Motor neuron (in vitro differentiated cells): ENCODE results near the gene GGTA1. TPM values are rescaled to one million over a fixed set of nuclear protein-coding genes. Genes with fewer than 3 reads are reported as not detected.
A peak's percentile ranks its signal among the peaks of the same experiment; 100 is the strongest.
"Not testable (repeated sequence)": the region's sequence is repeated elsewhere in the genome, so short reads cannot be mapped to it uniquely, and the experiment has no call there.

Experiments used
- ATAC-seq, 8 experiments: fragments of 200-7000 bp; cut with Tn5 transposase; replicated peaks in 6 of 8; 2 replicates each; pipeline ENCODE4 v1.8.0; 2021; ENCODE audit warnings: mild to moderate bottlenecking in 8 of 8, moderate library complexity in 8 of 8
- H3K27ac ChIP-seq, 2 donors: fragments of 250-450 bp; sonication (Bioruptor Pico); 2 replicates each; pipeline ENCODE4 v1.9.0; 2021; ENCODE audit warnings: antibody characterized with exemption in 2 of 2, mild to moderate bottlenecking in 2 of 2, moderate library complexity in 1 of 2
- H3K4me1 ChIP-seq, 2 donors: fragments of 250-450 bp; sonication (Bioruptor Pico); replicated peaks in 1 of 2; 2 replicates each; pipeline ENCODE4 v1.6.1; 2021; ENCODE audit warnings: antibody characterized with exemption in 2 of 2, mild to moderate bottlenecking in 2 of 2, moderate library complexity in 1 of 2
- H3K4me3 ChIP-seq, 5 donors: fragments of 250-450 bp; sonication (Bioruptor Pico); 2 replicates each; pipeline ENCODE4 v1.9.0; 2021; ENCODE audit warnings: antibody characterized with exemption in 5 of 5, mild to moderate bottlenecking in 5 of 5, moderate library complexity in 4 of 5
- WGBS, 10 experiments: fragments of 450-650 bp; shearing (Covaris generic); methylation state at CpG; one replicate each; pipeline ENCODE4 v1.0.0; 2022; 5-methylcytosine and 5-hydroxymethylcytosine counted together
- in situ Hi-C, 9 experiments: fragments of 400-800 bp; cut with MboI; loops; one replicate each; pipeline ENCODE4 v1.15.0; 2021; ENCODE audit warnings: low sequenced_read_pairs in 9 of 9, low pct_unique_long_range_greater_than_20kb in 2 of 9; ENCODE audit not compliant: unreplicated experiment in 9 of 9
- total RNA-seq, 8 experiments: library from RNA; unstranded; fragments of 300-600 nt; gene quantifications; 2 replicates each; pipeline versions ENCODE4 v1.2.3 to v1.2.4, GENCODE V29; 2022

GGTA1 gene
- total RNA-seq, 8 experiments from 2014 or later, result 0.05 to 1.9 (median 0.17) TPM; not detected in 1

DNA sequence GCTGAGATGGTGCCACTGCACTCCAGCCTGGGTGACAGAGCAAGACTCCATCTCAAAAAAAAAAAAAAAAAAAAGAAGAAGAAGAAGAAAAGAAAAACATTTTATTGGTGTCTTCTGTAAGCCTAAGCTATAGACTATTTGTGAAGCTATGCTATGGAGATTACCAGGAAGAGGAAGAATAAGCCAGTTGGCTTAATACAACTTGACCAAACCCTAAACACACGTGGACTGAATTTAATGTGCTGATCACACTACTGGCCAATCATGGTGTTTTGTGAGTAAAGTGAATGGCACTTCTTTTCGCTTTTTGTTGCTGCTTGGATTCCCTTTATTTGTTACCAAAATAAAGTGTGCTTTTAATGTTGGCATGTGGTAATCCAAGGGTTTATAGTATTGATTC lies 49.9 kb downstream of the GGTA1 start:
- 7 to 100% (median 70%) methylated on average over 1 to 2 of the region's 2 CpGs; no CpG with 5 or more reads in 2 of the 10 experiments for WGBS, 10 experiments

DNA sequence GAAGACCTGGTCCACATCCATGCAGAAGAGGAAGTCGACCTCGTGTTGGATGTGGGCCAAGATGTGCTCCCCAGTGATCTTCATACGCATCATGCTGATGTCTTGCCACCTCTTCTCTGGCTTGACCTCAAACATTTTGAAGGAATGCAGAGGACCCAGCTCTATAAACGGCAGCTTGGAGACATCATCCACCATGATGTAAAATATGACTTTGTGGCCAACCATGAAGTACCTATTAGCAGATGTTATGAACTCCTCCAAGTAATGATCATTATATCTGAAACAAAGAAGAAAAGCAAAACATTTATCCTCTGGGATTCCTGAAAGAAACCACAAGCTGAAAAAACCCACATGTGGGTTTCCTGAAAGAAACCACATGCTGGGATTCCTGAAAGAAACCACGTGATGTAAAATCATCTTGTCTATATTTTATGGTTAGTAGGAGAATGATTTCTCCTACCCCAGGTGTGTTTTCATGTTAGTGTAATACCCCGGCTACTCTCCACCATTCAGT lies 52.3 kb downstream of the GGTA1 start:
- H3K4me3 ChIP-seq, result no peak overlapping the region
- H3K4me1 ChIP-seq, result no peaks in the 10 kb centered on the region
- ATAC-seq, result no peak
- no peak overlapping the region for H3K27ac ChIP-seq
- 20 to 83% (median 70%) methylated on average over 1 to 5 of the region's 6 CpGs; no CpG with 5 or more reads in 3 of the 10 experiments for WGBS, 10 experiments
- in situ Hi-C loops, result no loop called here

More for the DNA sequence above, 49.9 kb downstream of the GGTA1 start:
- no peak overlapping the region for H3K4me3 ChIP-seq
- no peaks in the 10 kb centered on the region for H3K4me1 ChIP-seq
- no peak overlapping the region for H3K27ac ChIP-seq
- in situ Hi-C loops, result no loop called here
- ATAC-seq, result no peak

DNA sequence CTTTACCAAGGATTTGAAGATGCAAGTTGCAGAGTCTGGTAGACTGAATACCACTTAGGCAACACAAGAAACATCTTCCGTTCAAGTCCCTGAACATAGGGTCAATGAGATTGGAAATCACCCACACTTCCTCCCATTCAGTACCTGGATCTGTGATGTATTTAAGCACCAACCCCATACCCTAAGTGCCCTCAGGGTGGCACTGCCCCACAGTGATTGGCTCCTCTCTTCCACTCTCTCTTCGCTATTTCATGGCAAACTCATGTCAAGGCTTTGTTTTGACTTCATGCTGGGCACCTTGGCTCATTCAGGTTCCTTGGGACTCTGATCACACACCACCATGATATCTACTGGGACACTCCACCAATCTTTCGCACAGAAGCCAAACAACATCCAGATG lies 53.7 kb downstream of the GGTA1 start:
- H3K4me1 ChIP-seq, result no peaks in the 10 kb centered on the region
- no peak overlapping the region for H3K27ac ChIP-seq
- no peak for ATAC-seq
- in situ Hi-C loops, result no loop called here
- no peak overlapping the region for H3K4me3 ChIP-seq
- 83 to 100% (median 100%) methylated on average over 1 to 2 of the region's 3 CpGs; no CpG with 5 or more reads in 3 of the 10 experiments for WGBS, 10 experiments

DNA sequence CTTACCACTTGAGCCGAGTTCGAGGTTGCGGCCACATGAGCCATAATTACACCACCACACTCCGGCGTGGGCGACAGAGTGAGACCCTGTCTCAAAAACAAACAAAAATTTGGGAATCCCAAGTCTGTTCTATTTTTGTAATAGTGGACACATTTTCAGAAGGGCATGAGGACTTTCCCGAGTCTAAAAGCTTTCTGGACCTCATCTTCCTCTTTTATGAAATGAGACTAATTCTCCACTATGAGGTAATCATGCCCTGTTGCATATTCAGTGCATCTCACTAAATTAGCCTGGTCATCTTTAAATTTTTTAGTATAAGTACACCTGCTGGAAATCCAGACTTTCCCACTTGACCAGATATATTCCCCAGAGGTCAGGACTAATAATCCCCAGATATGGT lies 55.7 kb downstream of the GGTA1 start:
- Histone ChIP-seq H3K4me1 (no peaks in the 10 kb centered on the region), H3K27ac (no peak overlapping the region), H3K4me3 (no peak overlapping the region)
- 60 to 100% (median 86%) methylated on average over 1 to 7 of the region's 7 CpGs; no CpG with 5 or more reads in 4 of the 10 experiments for WGBS, 10 experiments
- in situ Hi-C loops, result no loop called here
- ATAC-seq, result no peak

DNA sequence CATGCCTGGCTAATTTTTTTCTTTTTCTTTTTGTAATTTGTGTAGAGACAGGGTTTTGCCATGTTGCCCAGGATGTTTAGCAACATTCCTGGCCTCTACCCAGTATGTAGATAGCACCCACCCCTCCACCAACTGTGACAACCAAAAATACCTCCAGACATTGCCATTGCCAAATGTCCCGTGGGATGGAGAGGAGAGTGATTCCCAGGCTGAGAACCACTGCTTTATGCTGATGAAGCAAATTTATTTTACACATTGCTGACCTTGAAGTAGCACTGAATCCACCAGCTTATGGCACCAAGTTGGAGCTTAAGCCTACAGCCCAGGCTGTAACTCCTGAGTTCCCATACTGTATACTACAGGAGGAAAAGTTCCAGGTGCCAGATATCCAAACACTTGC lies 58.5 kb downstream of the GGTA1 start:
- in situ Hi-C loops, result no loop called here
- no peak for ATAC-seq
- Histone ChIP-seq H3K4me1 (no peaks in the 10 kb centered on the region), H3K4me3 (no peak overlapping the region), H3K27ac (no peak overlapping the region)
- 17 to 100% (median 66%) methylated on average over 1 of the region's 1 CpG; no CpG with 5 or more reads in 4 of the 10 experiments for WGBS, 10 experiments

DNA sequence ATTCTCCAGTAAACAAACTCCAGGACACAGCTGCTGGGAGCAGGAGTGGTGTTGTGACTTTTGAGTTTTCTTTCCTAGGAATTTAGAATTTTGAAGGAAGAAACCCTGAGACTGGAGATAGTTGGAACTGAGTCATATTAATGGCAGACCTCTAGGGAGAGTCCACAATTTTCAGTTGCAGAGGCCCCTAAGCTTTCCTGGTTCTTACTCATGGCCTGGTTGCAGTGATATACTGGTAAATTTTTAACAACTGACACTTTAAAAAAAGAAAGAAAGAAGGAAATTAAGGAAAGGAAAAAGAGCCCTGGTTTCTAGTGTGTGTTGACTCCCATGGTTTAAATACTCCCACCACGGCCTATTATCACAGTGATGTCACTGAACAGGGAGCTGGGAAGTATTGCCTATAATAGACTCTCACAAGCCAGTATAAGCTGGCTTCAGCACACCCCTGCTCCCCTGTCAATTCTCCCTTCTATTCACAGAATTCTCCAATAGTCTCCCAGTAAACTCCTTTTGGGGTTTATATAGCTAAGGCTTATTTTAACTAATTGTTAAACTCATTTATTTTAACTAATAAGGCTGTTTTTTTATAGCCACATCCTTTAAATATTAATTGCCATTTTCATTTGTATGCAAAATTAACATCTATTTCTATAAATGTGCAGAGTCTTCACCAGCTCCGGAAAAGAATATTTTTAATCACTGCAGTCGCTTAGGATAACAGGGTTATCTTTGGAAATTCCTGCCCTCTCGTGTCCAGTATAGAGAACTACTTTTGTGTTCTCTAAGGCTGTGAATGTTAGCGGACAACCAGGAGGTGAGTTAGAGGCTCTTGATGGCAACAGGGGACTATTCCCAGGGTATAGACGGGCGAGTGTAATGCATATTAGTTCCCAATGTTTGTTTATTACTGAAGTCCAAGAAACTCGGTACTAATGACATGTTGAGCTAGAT lies 59.7 kb downstream of the GGTA1 start:
- ATAC-seq, result peak; percentile 24 to 88 (median 73)
- in situ Hi-C loops, result no loop called here
- WGBS, 10 experiments, result 24 to 69% (median 60%) methylated on average over 2 to 8 of the region's 8 CpGs; no CpG with 5 or more reads in 2 of the 10 experiments
- no peaks in the 10 kb centered on the region for H3K4me1 ChIP-seq
- H3K4me3 ChIP-seq, result no peak overlapping the region
- no peak overlapping the region for H3K27ac ChIP-seq

DNA sequence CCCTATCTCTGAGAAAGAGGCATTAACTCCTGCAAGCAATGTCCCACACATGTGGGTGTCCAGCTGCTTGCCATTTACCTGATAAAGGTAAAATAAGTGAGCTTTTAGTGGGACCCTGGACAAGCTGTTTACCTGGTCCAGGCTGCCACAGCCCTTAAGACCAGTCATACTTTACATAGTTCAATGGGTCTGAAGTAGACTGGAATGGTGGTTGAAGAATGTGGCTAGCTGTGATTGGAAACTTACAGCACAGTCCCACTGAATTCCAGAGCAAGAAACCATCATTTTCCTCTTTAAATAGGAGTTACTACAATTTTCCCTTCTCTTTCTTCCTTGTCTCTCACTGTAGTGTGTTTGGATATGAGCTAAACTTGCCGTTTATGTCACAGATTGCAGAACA lies 60.6 kb downstream of the GGTA1 start:
- WGBS, 10 experiments, result 29 to 89% (median 78%) methylated on average over 1 of the region's 1 CpG; no CpG with 5 or more reads in 4 of the 10 experiments
- H3K4me3 ChIP-seq, result no peak overlapping the region
- no peak overlapping the region for H3K27ac ChIP-seq
- H3K4me1 ChIP-seq, result no peaks in the 10 kb centered on the region
- in situ Hi-C loops, result no loop called here
- ATAC-seq, result no peak

DNA sequence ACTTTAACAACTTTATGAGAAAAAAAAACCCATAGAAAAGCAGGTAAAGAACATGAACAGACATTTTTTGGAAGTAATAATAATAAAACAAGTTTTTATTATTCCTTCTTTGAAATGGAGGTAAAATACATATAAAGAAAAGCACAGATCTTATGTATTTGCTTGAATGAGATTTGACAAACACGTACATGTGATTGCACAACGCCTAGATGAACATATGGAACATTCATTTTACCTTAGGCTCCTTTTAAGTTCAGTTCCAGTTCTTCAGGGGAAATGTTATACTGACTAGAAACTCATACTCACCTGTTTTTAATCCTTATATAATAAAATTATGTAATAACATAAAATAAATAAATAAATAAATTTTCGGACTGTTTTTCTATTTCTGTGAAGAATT lies 61.8 kb downstream of the GGTA1 start:
- WGBS, 10 experiments, result 57 to 92% (median 75%) methylated on average over 1 to 3 of the region's 3 CpGs
- H3K4me3 ChIP-seq, result no peak overlapping the region
- in situ Hi-C loops, result no loop called here
- ATAC-seq, result no peak
- H3K4me1 ChIP-seq, result no peaks in the 10 kb centered on the region
- no peak overlapping the region for H3K27ac ChIP-seq

DNA sequence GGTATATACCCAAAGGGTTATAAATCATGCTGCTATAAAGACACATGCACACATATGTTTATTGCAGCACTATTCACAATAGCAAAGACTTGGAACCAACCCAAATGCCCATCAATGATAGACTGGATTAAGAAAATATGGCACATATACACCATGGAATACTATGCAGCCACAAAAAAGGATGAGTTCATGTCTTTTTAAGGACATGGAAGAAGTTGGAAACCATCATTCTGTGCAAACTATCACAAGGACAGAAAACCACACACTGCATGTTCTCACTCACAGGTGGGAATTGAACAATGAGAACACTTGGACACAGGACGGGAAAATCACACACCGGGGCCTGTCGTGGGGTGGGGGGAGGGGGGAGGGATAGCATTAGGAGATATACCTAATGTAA lies 62.6 kb downstream of the GGTA1 start:
- H3K27ac ChIP-seq, in situ Hi-C loops, H3K4me1 ChIP-seq, H3K4me3 ChIP-seq, ATAC-seq: not testable (repeated sequence)
- no CpG with 5 or more reads among the region's 3 CpGs for WGBS, 10 experiments

DNA sequence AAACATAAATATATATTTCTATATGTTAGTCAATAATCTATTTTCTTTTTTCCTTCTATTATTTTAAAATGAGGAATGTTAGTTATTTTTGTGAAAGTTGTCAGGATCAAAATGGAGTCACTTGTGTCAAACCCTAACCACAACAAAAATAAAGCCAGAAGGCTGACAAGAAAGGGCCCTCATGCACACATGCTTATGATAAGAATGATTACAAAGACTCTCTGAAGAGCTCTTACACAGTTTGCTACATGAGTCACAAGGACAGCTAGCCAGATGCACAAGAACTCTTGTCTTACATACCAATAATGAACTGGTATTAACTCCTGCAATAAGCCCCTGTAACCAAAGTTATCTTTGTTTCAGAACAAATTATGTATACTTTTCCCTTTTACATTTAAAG lies 64.7 kb downstream of the GGTA1 start:
- in situ Hi-C loops, result no loop called here
- no peak overlapping the region for H3K27ac ChIP-seq
- no peak overlapping the region for H3K4me3 ChIP-seq
- ATAC-seq, result peak in 3 of 8 experiments; percentile 63 to 92 (median 88)
- H3K4me1 ChIP-seq, result no peaks in the 10 kb centered on the region

DNA sequence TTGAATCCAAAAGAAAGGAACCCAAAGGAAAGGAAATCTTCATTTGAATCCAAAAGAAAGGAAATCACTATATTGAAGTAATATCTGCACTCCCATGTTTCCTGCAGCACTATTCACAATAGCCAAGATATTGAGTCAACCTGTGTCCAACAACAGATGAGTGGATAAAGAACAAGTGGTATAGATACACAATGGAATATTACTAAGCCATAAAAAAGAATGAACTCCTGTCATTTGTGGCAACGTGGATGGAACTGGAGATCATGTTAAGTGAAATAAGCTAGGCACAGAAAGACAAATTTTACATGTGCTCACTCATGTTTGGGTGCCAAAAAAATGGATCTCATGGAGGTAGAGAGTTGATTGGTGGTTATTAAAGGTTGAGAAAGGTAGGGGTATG lies 71.7 kb downstream of the GGTA1 start:
- Histone ChIP-seq H3K4me3 (no peak overlapping the region), H3K4me1 (no peaks in the 10 kb centered on the region), H3K27ac (no peak overlapping the region)
- in situ Hi-C loops, result no loop called here
- WGBS, 10 experiments, result 8 to 88% (median 46%) methylated on average over 1 of the region's 1 CpG; no CpG with 5 or more reads in 2 of the 10 experiments
- ATAC-seq, result no peak

DNA sequence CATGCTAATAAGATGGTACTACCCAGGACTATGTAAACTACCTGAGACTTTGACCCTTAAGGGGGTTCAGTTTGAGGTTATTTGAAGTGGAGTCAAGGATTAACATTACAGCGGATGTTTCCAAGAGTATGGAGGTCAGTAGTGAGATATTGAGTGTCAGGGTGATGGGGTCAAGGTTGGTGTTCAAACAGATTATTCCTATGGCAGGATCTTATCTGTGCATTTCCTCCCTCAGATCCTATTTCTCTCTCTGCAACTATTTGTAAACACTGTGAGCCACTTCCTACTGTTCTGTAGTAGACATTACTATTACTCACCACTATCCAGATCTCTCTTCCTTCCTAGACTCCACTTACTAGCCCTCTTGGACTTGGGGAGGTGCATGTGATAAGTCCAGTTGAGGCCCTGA lies 75.6 kb downstream of the GGTA1 start:
- ATAC-seq, result no peak
- 83 to 100% (median 93%) methylated on average over 1 of the region's 1 CpG; no CpG with 5 or more reads in 4 of the 10 experiments for WGBS, 10 experiments
- in situ Hi-C loops, result loop anchor here in 2 of 9 experiments (25.0 kb wide), 2 partner anchors 112 to 212 kb away; partner anchors contain the start of gene RAB14 (in 1 of the 2)

DNA sequence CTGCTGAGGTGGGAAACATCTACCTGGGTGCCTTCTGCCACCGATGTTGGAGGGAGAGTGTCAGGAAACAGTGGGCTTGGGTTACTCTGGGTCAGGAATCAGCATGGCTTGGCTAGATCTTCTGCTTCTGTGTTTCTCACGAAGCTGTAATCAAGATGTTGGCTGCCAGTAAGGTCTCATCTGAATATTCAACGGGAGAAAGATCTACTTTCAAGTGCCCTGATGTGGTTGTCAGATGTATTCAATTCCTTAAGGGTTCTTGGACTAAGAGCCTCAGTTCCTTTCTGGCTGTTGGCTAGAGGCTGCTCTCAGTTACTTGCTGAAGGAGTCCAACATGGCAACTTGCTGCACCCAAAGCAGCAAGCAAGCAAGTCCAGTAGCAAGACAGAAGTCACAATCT lies 87.7 kb downstream of the GGTA1 start:
- 10 to 70% (median 38%) methylated on average over 1 to 3 of the region's 3 CpGs; no CpG with 5 or more reads in 6 of the 10 experiments for WGBS, 10 experiments
- ATAC-seq, result peak in 3 of 8 experiments; percentile 26 to 65 (median 62)
- H3K27ac ChIP-seq, result no peak overlapping the region
- no peaks in the 10 kb centered on the region for H3K4me1 ChIP-seq
- in situ Hi-C loops, result loop anchor here in 2 of 9 experiments (25.0 kb wide), 2 partner anchors 100 to 200 kb away; partner anchors contain the start of gene RAB14 (in 1 of the 2)
- H3K4me3 ChIP-seq, result no peak overlapping the region

More for the DNA sequence above, 75.6 kb downstream of the GGTA1 start:
- Histone ChIP-seq H3K27ac (no peak overlapping the region), H3K4me1 (no peaks in the 10 kb centered on the region), H3K4me3 (no peak overlapping the region)
